Activated CD4-positive, alpha-beta T cell treated with anti-CD3 and anti-CD28 coated beads, Interleukin-2, amount 10 ng/mL, durations not matched to agents 7 days and 5 days (primary cell): Measurements from ENCODE around the gene ANKRD62. TPM values are rescaled to one million over a fixed set of nuclear protein-coding genes. Genes with fewer than 3 reads are reported as not detected.

Experiments used
- CTCF ChIA-PET: fragments of 350-600 bp; sonication (Branson Sonifier 250); formaldehyde crosslinking; loops from one replicate; lab custom pipeline; 2021; ENCODE audit warnings: antibody characterized with exemption; lab: Charles Lee
- POLR2A ChIA-PET: fragments of 350-600 bp; sonication (Branson Sonifier 250); formaldehyde crosslinking; loops from one replicate; lab custom pipeline; 2021; ENCODE audit warnings: antibody characterized with exemption; lab: Charles Lee
- DNase-seq: peaks from one replicate; pipeline ENCODE4 v3.0.0-alpha.2; 2020
- H3K27ac Mint-ChIP-seq: one replicate; pipeline ENCODE4 v1.8.0; 2021; ENCODE audit warnings: mild to moderate bottlenecking, moderate library complexity, mixed read lengths
- H3K27me3 Mint-ChIP-seq: one replicate; pipeline ENCODE4 v1.8.0; 2021; ENCODE audit warnings: mixed read lengths
- H3K36me3 Mint-ChIP-seq: one replicate; pipeline ENCODE4 v1.8.0; 2021; ENCODE audit warnings: low read depth, mixed read lengths
- H3K4me1 Mint-ChIP-seq: one replicate; pipeline ENCODE4 v1.8.0; 2021; ENCODE audit warnings: mixed read lengths
- H3K4me3 Mint-ChIP-seq: one replicate; pipeline ENCODE4 v1.8.0; 2021; ENCODE audit warnings: mild to moderate bottlenecking, moderate library complexity, mixed read lengths
- H3K9me3 Mint-ChIP-seq: one replicate; pipeline ENCODE4 v1.8.0; 2021; ENCODE audit warnings: mixed read lengths
- total RNA-seq, 2 experiments: library from RNA; stranded (reverse); gene quantifications; one replicate each; pipeline ENCODE4 v1.2.3, GENCODE V29; 2021

Gene ANKRD62
- total RNA-seq: not detected

GRCh38 chr18:12093520-12094257, at the start of gene ANKRD62:
Gene ANKRD62, plus strand, starts transcription at chr18:12093843. Its CDS starts 175 bp downstream, at chr18:12094018.
- H3K27ac Mint-ChIP-seq: no peak within 1 kb of the TSS
- ChIA-PET CTCF (no interaction called here), POLR2A (no interaction called here)
- peaks cover 8% of the 10 kb centered on the region for H3K27me3 Mint-ChIP-seq
- DNase-seq: no peak
- no peaks in the 10 kb centered on the region for H3K9me3 Mint-ChIP-seq
- no peak within 1 kb of the TSS for H3K4me3 Mint-ChIP-seq
- H3K36me3 Mint-ChIP-seq: no peaks in the 10 kb centered on the region
- no peaks in the 10 kb centered on the region for H3K4me1 Mint-ChIP-seq

- Mint-ChIP-seq H3K27me3 (peaks cover 5% of the 10 kb centered on the region), H3K36me3 (no peaks in the 10 kb centered on the region), H3K4me3 (no peak overlapping the region), H3K27ac (no peak overlapping the region), H3K9me3 (no peaks in the 10 kb centered on the region), H3K4me1 (peaks cover 2% of the 10 kb centered on the region)
- ChIA-PET CTCF (interaction anchor here (1.0 kb wide), 1 partner anchor 12 kb away, joined by 3 read pairs; no protein-coding TSS in a partner anchor), POLR2A (interaction anchor here (0.6 kb wide), 1 partner anchor 734 kb away, joined by 3 read pairs; no protein-coding TSS in a partner anchor)
- no peak for DNase-seq
Observed at GRCh38 chr18:12044591-12044990, 49.1 kb upstream of the ANKRD62 start.

- DNase-seq: no peak
- Mint-ChIP-seq H3K27ac (no peak overlapping the region), H3K36me3 (no peaks in the 10 kb centered on the region), H3K4me3 (no peak overlapping the region), H3K27me3 (peaks cover 2% of the 10 kb centered on the region), H3K4me1 (peaks cover 2% of the 10 kb centered on the region), H3K9me3 (no peaks in the 10 kb centered on the region)
- POLR2A ChIA-PET: no interaction called here
- CTCF ChIA-PET: interaction anchor here (0.9 kb wide), 1 partner anchor 108 kb away, joined by 4 read pairs; no protein-coding TSS in a partner anchor
Observed at GRCh38 chr18:12046046-12046750, 47.4 kb upstream of the ANKRD62 start.

GRCh38 chr18:12046751-12047335, 46.8 kb upstream of the ANKRD62 start:
- no peak for DNase-seq
- POLR2A ChIA-PET: no interaction called here
- H3K36me3 Mint-ChIP-seq: no peaks in the 10 kb centered on the region
- no peaks in the 10 kb centered on the region for H3K4me1 Mint-ChIP-seq
- H3K9me3 Mint-ChIP-seq: no peaks in the 10 kb centered on the region
- CTCF ChIA-PET: interaction anchor here (0.9 kb wide), 1 partner anchor 109 kb away, joined by 4 read pairs; no protein-coding TSS in a partner anchor
- H3K27ac Mint-ChIP-seq: no peak overlapping the region
- H3K27me3 Mint-ChIP-seq: peaks cover 4% of the 10 kb centered on the region
- no peak overlapping the region for H3K4me3 Mint-ChIP-seq

GRCh38 chr18:12048010-12048826, 45.4 kb upstream of the ANKRD62 start:
- H3K4me3 Mint-ChIP-seq: no peak overlapping the region
- ChIA-PET POLR2A (no interaction called here), CTCF (interaction anchor here (0.8 to 0.9 kb wide), 2 partner anchors 9 to 50 kb away, joined by 3 read pairs; no protein-coding TSS in a partner anchor)
- H3K27me3 Mint-ChIP-seq: peaks cover 12% of the 10 kb centered on the region
- H3K9me3 Mint-ChIP-seq: no peaks in the 10 kb centered on the region
- H3K27ac Mint-ChIP-seq: no peak overlapping the region
- no peak for DNase-seq
- no peaks in the 10 kb centered on the region for H3K36me3 Mint-ChIP-seq
- H3K4me1 Mint-ChIP-seq: no peaks in the 10 kb centered on the region

GRCh38 chr18:12048827-12049175, 44.8 kb upstream of the ANKRD62 start:
- ChIA-PET CTCF (interaction anchor here (0.6 to 0.9 kb wide), 4 partner anchors 9 to 522 kb away, joined by 3 to 4 read pairs (median 3); no protein-coding TSS in a partner anchor), POLR2A (no interaction called here)
- no peaks in the 10 kb centered on the region for H3K36me3 Mint-ChIP-seq
- no peak for DNase-seq
- no peaks in the 10 kb centered on the region for H3K4me1 Mint-ChIP-seq
- H3K4me3 Mint-ChIP-seq: no peak overlapping the region
- peaks cover 13% of the 10 kb centered on the region for H3K27me3 Mint-ChIP-seq
- H3K9me3 Mint-ChIP-seq: no peaks in the 10 kb centered on the region
- no peak overlapping the region for H3K27ac Mint-ChIP-seq

- ChIA-PET POLR2A (no interaction called here), CTCF (interaction anchor here (0.7 to 1.2 kb wide), 3 partner anchors 10 to 222 kb away, joined by 3 to 5 read pairs (median 4); partner anchors contain the start of gene IMPA2)
- H3K4me1 Mint-ChIP-seq: no peaks in the 10 kb centered on the region
- no peak overlapping the region for H3K27ac Mint-ChIP-seq
- DNase-seq: no peak
- no peaks in the 10 kb centered on the region for H3K9me3 Mint-ChIP-seq
- peaks cover 18% of the 10 kb centered on the region for H3K27me3 Mint-ChIP-seq
- H3K36me3 Mint-ChIP-seq: no peaks in the 10 kb centered on the region
- H3K4me3 Mint-ChIP-seq: no peak overlapping the region
Observed at GRCh38 chr18:12049978-12050811, 43.4 kb upstream of the ANKRD62 start.

- no peak overlapping the region for H3K27ac Mint-ChIP-seq
- POLR2A ChIA-PET: no interaction called here
- CTCF ChIA-PET: no interaction called here
- H3K4me3 Mint-ChIP-seq: no peak overlapping the region
- peaks cover 18% of the 10 kb centered on the region for H3K27me3 Mint-ChIP-seq
- no peak for DNase-seq
- H3K36me3 Mint-ChIP-seq: no peaks in the 10 kb centered on the region
- H3K9me3 Mint-ChIP-seq: no peaks in the 10 kb centered on the region
- H3K4me1 Mint-ChIP-seq: no peaks in the 10 kb centered on the region
Observed at GRCh38 chr18:12052866-12053265, 40.8 kb upstream of the ANKRD62 start.

- no peaks in the 10 kb centered on the region for H3K36me3 Mint-ChIP-seq
- no peak overlapping the region for H3K4me3 Mint-ChIP-seq
- peaks cover 18% of the 10 kb centered on the region for H3K27me3 Mint-ChIP-seq
- H3K4me1 Mint-ChIP-seq: no peaks in the 10 kb centered on the region
- ChIA-PET CTCF (no interaction called here), POLR2A (no interaction called here)
- H3K9me3 Mint-ChIP-seq: no peaks in the 10 kb centered on the region
- H3K27ac Mint-ChIP-seq: no peak overlapping the region
- DNase-seq: no peak
Observed at GRCh38 chr18:12053289-12053688, 40.4 kb upstream of the ANKRD62 start.

- DNase-seq: no peak
- no peaks in the 10 kb centered on the region for H3K36me3 Mint-ChIP-seq
- no peaks in the 10 kb centered on the region for H3K9me3 Mint-ChIP-seq
- ChIA-PET POLR2A (no interaction called here), CTCF (interaction anchor here (1.2 kb wide), 1 partner anchor 12 kb away, joined by 3 read pairs; no protein-coding TSS in a partner anchor)
- no peak overlapping the region for H3K27ac Mint-ChIP-seq
- H3K4me1 Mint-ChIP-seq: no peaks in the 10 kb centered on the region
- no peak overlapping the region for H3K4me3 Mint-ChIP-seq
- H3K27me3 Mint-ChIP-seq: peaks cover 16% of the 10 kb centered on the region
Observed at GRCh38 chr18:12056034-12056883, 37.4 kb upstream of the ANKRD62 start.

- Mint-ChIP-seq H3K27ac (no peak overlapping the region), H3K36me3 (no peaks in the 10 kb centered on the region), H3K27me3 (peaks cover 14% of the 10 kb centered on the region), H3K4me1 (no peaks in the 10 kb centered on the region), H3K9me3 (no peaks in the 10 kb centered on the region), H3K4me3 (no peak overlapping the region)
- ChIA-PET CTCF (interaction anchor here (1.0 to 1.5 kb wide), 3 partner anchors 13 to 119 kb away, joined by 3 to 4 read pairs (median 4); no protein-coding TSS in a partner anchor), POLR2A (no interaction called here)
- no peak for DNase-seq
Observed at GRCh38 chr18:12056884-12057402, 36.7 kb upstream of the ANKRD62 start.
